Measurements from ENCODE around the gene KCTD1. TPM values are rescaled to one million over a fixed set of nuclear protein-coding genes. Genes with fewer than 3 reads are reported as not detected.

Gene KCTD1
- total RNA-seq, 4 donors from 2014 or later, result 4.7 to 6.0 (median 5.2) TPM

DNA sequence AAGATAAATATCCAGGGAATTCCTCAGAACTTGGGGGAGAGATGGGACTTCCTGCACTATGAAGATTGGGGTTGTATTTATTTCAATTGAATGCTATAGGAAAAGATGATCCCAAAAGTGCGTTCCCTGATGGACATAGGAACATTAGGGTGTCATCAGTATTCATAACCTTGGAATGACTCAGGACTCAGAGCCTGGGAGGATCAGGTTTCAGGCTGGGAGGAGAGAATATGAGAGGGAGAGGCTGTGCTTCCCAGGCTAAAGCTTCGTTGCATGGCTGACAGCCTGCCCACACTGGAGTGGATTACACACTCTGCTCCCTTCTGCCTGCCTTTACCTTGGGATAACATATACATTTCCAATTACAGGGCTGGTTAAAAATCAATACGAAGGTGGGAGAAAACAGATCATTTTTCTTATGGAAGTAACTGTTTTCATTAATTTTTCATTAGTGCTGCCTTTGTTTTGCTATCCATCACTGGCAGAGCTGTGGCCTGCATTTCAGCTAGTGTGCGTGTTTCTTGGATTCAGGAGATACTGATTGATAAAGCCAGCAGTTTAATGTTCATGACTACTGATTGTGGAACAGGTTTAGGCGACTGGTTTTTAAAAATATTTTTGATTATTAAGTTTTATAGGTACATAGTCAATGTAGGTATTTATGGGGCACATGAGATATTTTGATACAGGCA lies 118.7 kb downstream of the KCTD1 start:
- no peaks in the 10 kb centered on the region for H3K36me3 ChIP-seq
- intact Hi-C loops (cut with DNase I; ENCODE audit: low total_unique reads) (no loop called here), in situ Hi-C loops (cut with MboI; ENCODE audit: low sequenced_read_pairs in 4 of 4) (no loop called here)
- no peak overlapping the region for H3K27ac ChIP-seq
- no peak overlapping the region for H3K4me3 ChIP-seq
- H3K9me3 ChIP-seq, result no peaks in the 10 kb centered on the region
- H3K27me3 ChIP-seq, result no peaks in the 10 kb centered on the region
- ATAC-seq (peak; percentile 88 to 90), DNase-seq (peak in 1 of 2 donors; percentile 44)
- peaks cover 0 to 8% of the 10 kb centered on the region in 2 donors for H3K4me1 ChIP-seq
- TF ChIP-seq, protein P1, sequence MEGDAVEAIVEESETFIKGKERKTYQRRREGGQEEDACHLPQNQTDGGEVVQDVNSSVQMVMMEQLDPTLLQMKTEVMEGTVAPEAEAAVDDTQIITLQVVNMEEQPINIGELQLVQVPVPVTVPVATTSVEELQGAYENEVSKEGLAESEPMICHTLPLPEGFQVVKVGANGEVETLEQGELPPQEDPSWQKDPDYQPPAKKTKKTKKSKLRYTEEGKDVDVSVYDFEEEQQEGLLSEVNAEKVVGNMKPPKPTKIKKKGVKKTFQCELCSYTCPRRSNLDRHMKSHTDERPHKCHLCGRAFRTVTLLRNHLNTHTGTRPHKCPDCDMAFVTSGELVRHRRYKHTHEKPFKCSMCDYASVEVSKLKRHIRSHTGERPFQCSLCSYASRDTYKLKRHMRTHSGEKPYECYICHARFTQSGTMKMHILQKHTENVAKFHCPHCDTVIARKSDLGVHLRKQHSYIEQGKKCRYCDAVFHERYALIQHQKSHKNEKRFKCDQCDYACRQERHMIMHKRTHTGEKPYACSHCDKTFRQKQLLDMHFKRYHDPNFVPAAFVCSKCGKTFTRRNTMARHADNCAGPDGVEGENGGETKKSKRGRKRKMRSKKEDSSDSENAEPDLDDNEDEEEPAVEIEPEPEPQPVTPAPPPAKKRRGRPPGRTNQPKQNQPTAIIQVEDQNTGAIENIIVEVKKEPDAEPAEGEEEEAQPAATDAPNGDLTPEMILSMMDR (IDR thresholded peaks at IDR 0.05 in 4 of 5, conservative IDR thresholded peaks at IDR 0.05 in 1 of 5), result no peak
- no peak for TF ChIP-seq POLR2A (IDR thresholded peaks at IDR 0.05)

DNA sequence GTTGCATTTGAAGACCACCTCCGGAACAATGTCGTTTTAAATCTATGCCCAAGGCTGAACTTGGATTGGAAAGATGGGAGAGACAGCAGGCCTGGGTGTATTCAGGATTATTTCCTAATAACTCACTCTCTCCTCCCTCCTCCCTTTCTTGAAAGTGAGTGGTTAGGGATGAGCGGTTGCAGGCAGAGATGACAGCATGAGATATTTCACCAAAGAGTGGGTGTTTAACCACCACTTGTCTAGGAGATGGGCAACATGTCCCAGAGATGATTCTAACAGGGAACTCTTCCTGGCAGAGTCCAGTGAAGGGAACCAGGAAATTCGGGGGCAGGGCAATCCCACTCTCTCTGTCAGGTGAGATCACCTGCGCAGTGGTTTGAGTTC lies 123.2 kb downstream of the KCTD1 start:
- H3K27ac ChIP-seq, result no peak overlapping the region
- in situ Hi-C loops (cut with MboI; ENCODE audit: low sequenced_read_pairs in 4 of 4) (no loop called here), intact Hi-C loops (cut with DNase I; ENCODE audit: low total_unique reads) (no loop called here)
- ATAC-seq (no peak), DNase-seq (no peak)
- TF ChIP-seq, protein P1 (IDR thresholded peaks at IDR 0.05 in 4 of 5, conservative IDR thresholded peaks at IDR 0.05 in 1 of 5), result no peak
- no peak for TF ChIP-seq POLR2A (IDR thresholded peaks at IDR 0.05)
- H3K4me1 ChIP-seq, result peaks cover 0 to 8% of the 10 kb centered on the region in 2 donors
- H3K4me3 ChIP-seq, result no peak overlapping the region
- no peaks in the 10 kb centered on the region for H3K27me3 ChIP-seq
- no peaks in the 10 kb centered on the region for H3K36me3 ChIP-seq
- no peaks in the 10 kb centered on the region for H3K9me3 ChIP-seq

DNA sequence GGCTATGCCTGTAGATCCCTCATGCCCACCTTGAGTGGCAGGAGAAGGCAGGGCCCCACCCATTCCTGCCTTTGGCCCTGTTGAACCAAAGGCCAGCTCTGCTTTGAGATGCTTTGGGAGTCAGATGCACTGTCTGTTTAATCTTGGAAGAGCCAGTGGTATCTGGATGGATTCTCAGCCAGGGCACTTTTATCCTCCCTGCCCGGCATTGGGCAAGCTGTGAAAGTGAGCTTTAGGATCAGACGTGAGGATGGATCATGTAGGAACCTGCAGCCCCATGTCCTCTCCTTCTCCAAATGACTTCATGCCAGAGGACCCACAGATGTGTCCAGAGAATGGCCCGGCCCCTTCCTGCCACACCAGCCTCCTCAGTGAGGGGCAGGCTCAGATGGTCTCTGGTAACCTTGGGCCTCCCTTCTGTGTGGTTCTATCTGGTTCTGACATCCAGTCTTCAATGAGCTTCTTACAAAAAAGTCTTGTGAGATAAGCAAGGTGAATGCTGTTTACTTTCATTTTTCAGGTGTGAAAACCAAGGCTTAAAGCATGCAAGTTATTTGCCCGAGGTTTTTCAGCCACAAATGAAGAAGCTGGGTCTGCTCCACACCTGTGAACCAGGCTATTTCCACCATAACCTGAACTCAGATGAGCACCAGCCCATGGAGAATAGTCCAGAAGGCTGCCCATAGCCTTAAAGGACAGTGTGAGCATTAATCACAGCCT lies 123.8 kb downstream of the KCTD1 start:
- TF ChIP-seq, protein P1 (IDR thresholded peaks at IDR 0.05 in 4 of 5, conservative IDR thresholded peaks at IDR 0.05 in 1 of 5), result no peak
- no peak for TF ChIP-seq POLR2A (IDR thresholded peaks at IDR 0.05)
- Histone ChIP-seq H3K4me1 (peaks cover 0 to 4% of the 10 kb centered on the region in 2 donors), H3K4me3 (no peak overlapping the region), H3K36me3 (no peaks in the 10 kb centered on the region), H3K9me3 (no peaks in the 10 kb centered on the region), H3K27me3 (no peaks in the 10 kb centered on the region), H3K27ac (no peak overlapping the region)
- in situ Hi-C loops (cut with MboI; ENCODE audit: low sequenced_read_pairs in 4 of 4), result loop anchor here in 1 of 4 donors (25.0 kb wide), 1 partner anchor 213 kb away; no protein-coding TSS in a partner anchor
- no peak for ATAC-seq
- intact Hi-C loops (cut with DNase I; ENCODE audit: low total_unique reads), result no loop called here
- no peak for DNase-seq

DNA sequence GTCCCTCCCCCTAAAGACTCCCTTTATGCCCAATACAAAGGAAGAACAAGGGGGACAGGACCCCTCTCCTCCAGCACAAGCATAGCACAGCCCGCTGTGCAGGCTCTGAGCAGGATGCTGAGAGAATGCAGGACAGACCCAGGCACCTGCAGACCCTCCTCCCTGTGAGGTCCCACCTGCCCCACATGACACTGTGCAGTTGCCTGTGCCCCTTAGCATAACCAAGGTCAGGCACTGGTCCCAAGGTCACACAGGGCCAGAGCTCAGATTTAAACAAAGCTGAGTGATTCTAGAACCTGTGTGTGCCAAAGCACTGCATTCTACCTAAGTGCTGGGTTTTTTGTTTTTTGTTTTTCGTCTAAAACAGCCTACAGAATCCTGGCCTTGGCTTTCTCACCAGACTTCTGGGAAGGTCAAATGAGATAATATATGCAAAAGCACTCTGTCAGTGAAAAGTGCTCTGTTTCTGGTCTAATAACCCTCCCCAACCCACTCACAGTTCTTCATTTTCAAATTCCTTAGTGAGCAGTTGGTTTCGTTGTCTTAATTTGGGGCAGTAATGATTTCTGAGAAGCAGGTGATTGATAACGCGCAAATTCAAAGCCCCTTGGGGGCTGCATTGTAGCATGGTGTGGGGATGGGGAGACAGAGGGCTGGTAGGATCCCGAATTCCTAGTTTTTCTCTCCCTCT lies 125.7 kb downstream of the KCTD1 start:
- TF ChIP-seq, protein P1 (IDR thresholded peaks at IDR 0.05 in 4 of 5, conservative IDR thresholded peaks at IDR 0.05 in 1 of 5), result no peak
- no peak for TF ChIP-seq POLR2A (IDR thresholded peaks at IDR 0.05)
- Histone ChIP-seq H3K4me1 (no peaks in the 10 kb centered on the region), H3K36me3 (no peaks in the 10 kb centered on the region), H3K27me3 (no peaks in the 10 kb centered on the region), H3K4me3 (no peak overlapping the region), H3K9me3 (no peaks in the 10 kb centered on the region), H3K27ac (no peak overlapping the region)
- in situ Hi-C loops (cut with MboI; ENCODE audit: low sequenced_read_pairs in 4 of 4) (loop anchor here in 1 of 4 donors (25.0 kb wide), 1 partner anchor 215 kb away; no protein-coding TSS in a partner anchor), intact Hi-C loops (cut with DNase I; ENCODE audit: low total_unique reads) (no loop called here)
- no peak for ATAC-seq
- DNase-seq, result no peak
